ENCODE results near the gene SLC8B1. TPM values are rescaled to one million over a fixed set of nuclear protein-coding genes. Genes with fewer than 3 reads are reported as not detected.

The SLC8B1 gene
- total and polyA plus RNA-seq, 8 donors = 10.5 to 40.1 (median 12.9) TPM

DNA sequence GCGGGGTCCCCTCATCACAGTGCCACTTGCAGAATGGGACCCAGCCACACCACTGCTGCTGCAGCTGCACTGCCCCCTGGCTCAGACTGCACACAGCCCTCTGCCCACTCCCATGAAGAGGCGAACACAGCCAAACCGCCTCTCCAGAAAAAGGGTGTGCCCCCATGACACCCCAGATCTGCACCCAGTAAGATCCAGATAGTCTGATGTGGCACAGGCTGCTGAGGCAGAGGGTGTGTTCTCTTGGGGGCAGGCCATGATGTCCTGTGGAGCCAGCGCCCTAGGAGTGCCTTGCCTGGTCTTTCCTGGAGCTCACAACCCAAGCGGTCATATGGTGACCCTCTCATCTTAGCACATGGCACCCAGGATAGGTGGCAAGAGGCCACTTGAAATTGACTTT is 44.4 kb downstream of the SLC8B1 start:
- Histone ChIP-seq H3K9me3 (no peaks in the 10 kb centered on the region), H3K36me3 (peaks cover 0 to 96% of the 10 kb centered on the region in 2 donors), H3K27ac (no peak overlapping the region), H3K4me1 (no peaks in the 10 kb centered on the region), H3K4me3 (no peak overlapping the region), H3K27me3 (no peaks in the 10 kb centered on the region)
- no peak for ATAC-seq
- intact Hi-C loops (cut with DNase I) = no loop called here
- DNase-seq = no peak
- TF ChIP-seq, protein P1, sequence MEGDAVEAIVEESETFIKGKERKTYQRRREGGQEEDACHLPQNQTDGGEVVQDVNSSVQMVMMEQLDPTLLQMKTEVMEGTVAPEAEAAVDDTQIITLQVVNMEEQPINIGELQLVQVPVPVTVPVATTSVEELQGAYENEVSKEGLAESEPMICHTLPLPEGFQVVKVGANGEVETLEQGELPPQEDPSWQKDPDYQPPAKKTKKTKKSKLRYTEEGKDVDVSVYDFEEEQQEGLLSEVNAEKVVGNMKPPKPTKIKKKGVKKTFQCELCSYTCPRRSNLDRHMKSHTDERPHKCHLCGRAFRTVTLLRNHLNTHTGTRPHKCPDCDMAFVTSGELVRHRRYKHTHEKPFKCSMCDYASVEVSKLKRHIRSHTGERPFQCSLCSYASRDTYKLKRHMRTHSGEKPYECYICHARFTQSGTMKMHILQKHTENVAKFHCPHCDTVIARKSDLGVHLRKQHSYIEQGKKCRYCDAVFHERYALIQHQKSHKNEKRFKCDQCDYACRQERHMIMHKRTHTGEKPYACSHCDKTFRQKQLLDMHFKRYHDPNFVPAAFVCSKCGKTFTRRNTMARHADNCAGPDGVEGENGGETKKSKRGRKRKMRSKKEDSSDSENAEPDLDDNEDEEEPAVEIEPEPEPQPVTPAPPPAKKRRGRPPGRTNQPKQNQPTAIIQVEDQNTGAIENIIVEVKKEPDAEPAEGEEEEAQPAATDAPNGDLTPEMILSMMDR (IDR thresholded peaks at IDR 0.05) = no peak

DNA sequence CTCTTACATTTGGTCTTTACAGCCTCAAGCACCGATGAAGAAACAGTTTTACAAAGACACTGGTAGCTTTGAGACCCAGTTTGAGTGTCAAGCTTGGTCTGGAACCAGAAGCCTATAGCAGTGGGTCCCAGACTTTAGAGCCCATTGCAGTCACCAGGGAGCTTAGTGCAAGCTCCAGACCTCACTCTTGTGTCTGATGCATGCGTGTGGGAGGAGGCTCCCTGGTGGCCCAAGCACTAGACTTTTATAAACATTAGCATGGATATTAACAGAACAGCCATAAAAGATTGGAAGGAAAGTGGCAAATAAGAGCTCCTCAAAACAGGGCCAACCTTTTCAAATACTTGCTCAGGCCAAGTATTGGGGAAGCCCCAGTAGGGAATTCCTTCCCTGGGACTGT is 45.5 kb downstream of the SLC8B1 start:
- H3K27ac ChIP-seq = no peak overlapping the region
- TF ChIP-seq, protein P1 (IDR thresholded peaks at IDR 0.05) = no peak
- intact Hi-C loops (cut with DNase I) = no loop called here
- H3K36me3 ChIP-seq = peaks cover 0 to 96% of the 10 kb centered on the region in 2 donors
- no peak overlapping the region for H3K4me3 ChIP-seq
- DNase-seq (no peak), ATAC-seq (no peak)
- no peaks in the 10 kb centered on the region for H3K27me3 ChIP-seq
- H3K4me1 ChIP-seq = no peaks in the 10 kb centered on the region
- H3K9me3 ChIP-seq = no peaks in the 10 kb centered on the region

DNA sequence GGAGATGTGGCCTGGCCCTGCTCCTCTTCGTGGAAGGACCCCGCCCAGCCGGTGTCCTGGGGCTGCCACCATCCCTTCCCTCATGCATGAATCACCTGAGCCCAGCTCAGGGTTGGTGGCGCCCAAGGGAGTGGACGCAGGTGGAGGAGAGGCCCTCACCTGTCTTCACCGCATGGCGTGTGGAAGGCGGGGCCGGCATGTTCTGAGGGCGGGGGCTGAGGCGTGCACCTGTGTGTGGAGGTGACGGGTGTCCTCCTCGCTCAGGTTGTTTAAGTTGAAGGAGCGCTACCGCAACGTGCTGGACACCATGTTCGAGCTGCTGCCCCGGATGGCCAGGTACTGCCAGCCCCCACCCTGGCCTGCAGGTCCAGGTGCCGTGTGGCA is 47.0 kb downstream of the SLC8B1 start:
- peaks cover 0 to 91% of the 10 kb centered on the region in 2 donors for H3K36me3 ChIP-seq
- H3K4me3 ChIP-seq = no peak overlapping the region
- no peaks in the 10 kb centered on the region for H3K4me1 ChIP-seq
- TF ChIP-seq, protein P1 (IDR thresholded peaks at IDR 0.05) = no peak
- intact Hi-C loops (cut with DNase I) = no loop called here
- no peaks in the 10 kb centered on the region for H3K9me3 ChIP-seq
- no peak overlapping the region for H3K27ac ChIP-seq
- H3K27me3 ChIP-seq = no peaks in the 10 kb centered on the region
- ATAC-seq (no peak), DNase-seq (peak in 1 of 4 donors; percentile 70)

DNA sequence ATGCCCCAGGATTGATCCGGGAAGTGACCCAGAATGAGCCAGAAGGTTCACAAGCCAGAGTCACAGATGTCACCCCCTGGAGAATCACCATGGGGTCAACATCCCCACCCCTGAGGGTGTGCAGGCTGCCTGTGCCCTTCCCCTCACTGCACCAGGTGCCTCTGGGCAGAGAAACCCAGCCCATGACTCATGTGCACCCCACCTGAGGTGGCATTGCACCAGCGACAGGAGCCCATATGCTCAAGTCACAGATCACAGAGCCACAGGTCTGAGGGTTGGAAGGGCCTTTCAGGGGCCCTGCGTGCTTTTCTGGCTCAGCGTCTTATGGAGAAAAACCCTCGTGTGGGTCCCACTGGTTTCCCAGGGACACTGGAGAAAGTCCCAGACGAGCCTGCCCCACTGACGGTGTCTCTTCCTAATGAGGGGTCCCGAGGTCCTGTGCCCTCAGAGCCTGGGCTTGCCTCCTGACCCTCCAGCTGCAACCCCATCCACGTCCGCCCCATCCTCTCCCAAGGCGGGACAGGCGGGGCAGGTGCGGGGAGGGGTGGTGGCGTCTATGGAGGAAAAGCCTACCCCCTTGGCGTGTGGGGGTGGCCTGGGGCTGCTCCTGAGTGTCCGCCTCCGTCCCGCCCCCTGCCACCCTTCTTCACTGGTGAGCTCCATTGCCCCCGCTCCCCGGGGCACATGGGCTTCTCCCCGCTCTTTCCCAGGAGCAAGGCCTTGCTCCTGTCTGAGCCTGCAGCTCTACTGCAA is 47.6 kb downstream of the SLC8B1 start:
- no peaks in the 10 kb centered on the region for H3K9me3 ChIP-seq
- peaks cover 0 to 85% of the 10 kb centered on the region in 2 donors for H3K36me3 ChIP-seq
- no peak overlapping the region for H3K4me3 ChIP-seq
- DNase-seq = peak in 1 of 4 donors; percentile 74
- intact Hi-C loops (cut with DNase I) = no loop called here
- no peaks in the 10 kb centered on the region for H3K4me1 ChIP-seq
- H3K27me3 ChIP-seq = no peaks in the 10 kb centered on the region
- no peak for ATAC-seq
- no peak overlapping the region for H3K27ac ChIP-seq
- TF ChIP-seq, protein P1 (IDR thresholded peaks at IDR 0.05) = no peak

DNA sequence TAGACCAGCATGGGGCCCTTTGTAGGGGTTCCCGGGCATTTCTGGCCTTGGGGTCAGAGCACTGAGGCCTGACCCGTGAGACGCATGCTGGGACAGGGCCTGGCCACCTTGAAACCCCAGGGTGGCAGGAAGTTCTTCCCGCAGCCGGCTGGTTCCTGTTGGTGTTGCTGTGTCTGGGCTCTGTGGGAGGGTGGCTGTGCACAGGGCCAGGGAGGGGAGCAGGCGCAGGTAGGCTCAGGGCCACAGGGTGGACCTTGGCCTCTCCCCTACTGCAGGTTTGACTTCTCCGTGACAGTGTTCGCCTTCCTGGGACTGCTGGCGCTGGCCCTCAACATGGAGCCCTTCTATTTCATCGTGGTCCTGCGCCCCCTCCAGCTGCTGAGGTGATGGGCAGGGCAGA is 48.2 kb downstream of the SLC8B1 start:
- H3K36me3 ChIP-seq = peaks cover 0 to 79% of the 10 kb centered on the region in 2 donors
- no peak overlapping the region for H3K4me3 ChIP-seq
- intact Hi-C loops (cut with DNase I) = no loop called here
- no peaks in the 10 kb centered on the region for H3K4me1 ChIP-seq
- no peak overlapping the region for H3K27ac ChIP-seq
- no peaks in the 10 kb centered on the region for H3K9me3 ChIP-seq
- TF ChIP-seq, protein P1 (IDR thresholded peaks at IDR 0.05) = no peak
- ATAC-seq (no peak), DNase-seq (peak in 1 of 4 donors; percentile 53)
- no peaks in the 10 kb centered on the region for H3K27me3 ChIP-seq

Data from left lung (tissue), 10 donors.